DOHH2 (cell line): ENCODE measurements around the gene IMMP2L.

ENCODE experiments used
- H3F3A ChIP-seq: fragments of 200-600 bp; sonication (generic), shearing (Covaris generic); 2 replicates; pipeline ENCODE4 v1.6.0; 2016; ENCODE audit warnings: antibody characterized with exemption, mild to moderate bottlenecking; ENCODE audit not compliant: control insufficient read depth, insufficient read depth
- H3K27ac ChIP-seq: fragments of 200-600 bp; sonication (generic); 2 replicates; pipeline ENCODE4 v1.5.1; 2014; ENCODE audit warnings: low read depth, mild to moderate bottlenecking, low read length, moderate library complexity
- H3K27me3 ChIP-seq: fragments of 200-600 bp; sonication (generic); 2 replicates; pipeline ENCODE4 v1.6.1; 2014; ENCODE audit warnings: mild to moderate bottlenecking, low read length, mixed read lengths; ENCODE audit not compliant: control insufficient read depth
- H3K36me3 ChIP-seq: fragments of 200-600 bp; sonication (generic); 2 replicates; pipeline ENCODE4 v1.6.1; 2014; ENCODE audit warnings: mild to moderate bottlenecking, low read length, moderate library complexity, mixed read lengths; ENCODE audit not compliant: control insufficient read depth
- H3K4me1 ChIP-seq: fragments of 200-600 bp; sonication (generic); 2 replicates; pipeline ENCODE4 v1.6.1; 2014; ENCODE audit warnings: mild to moderate bottlenecking, low read length, mixed read lengths; ENCODE audit not compliant: control insufficient read depth
- H3K4me2 ChIP-seq: fragments of 200-600 bp; sonication (generic); 2 replicates; pipeline ENCODE4 v1.6.0; 2014; ENCODE audit warnings: mild to moderate bottlenecking, low read length, moderate library complexity
- H3K4me3 ChIP-seq: fragments of 200-600 bp; sonication (generic); 2 replicates; pipeline ENCODE4 v1.5.1; 2014; ENCODE audit warnings: mild to moderate bottlenecking, low read length, mixed read lengths
- H3K79me2 ChIP-seq: fragments of 200-600 bp; sonication (generic); 2 replicates; pipeline ENCODE4 v1.6.1; 2014; ENCODE audit warnings: mild to moderate bottlenecking, low read length, mixed read lengths; ENCODE audit not compliant: control insufficient read depth
- H3K9me2 ChIP-seq: fragments of 200-600 bp; sonication (generic); replicated peaks from 2 replicates; pipeline ENCODE4 v1.6.1; 2014; ENCODE audit warnings: mild to moderate bottlenecking, low read length, mixed read lengths; ENCODE audit not compliant: control insufficient read depth
- H3K9me3 ChIP-seq: fragments of 200-600 bp; sonication (generic); 2 replicates; pipeline ENCODE4 v1.6.1; 2014; ENCODE audit warnings: antibody characterized with exemption, low read length, mixed read lengths; ENCODE audit not compliant: control insufficient read depth, insufficient read depth
- H4K20me1 ChIP-seq: fragments of 200-600 bp; sonication (generic); 2 replicates; pipeline ENCODE4 v1.6.0; 2014; ENCODE audit warnings: low read depth, mild to moderate bottlenecking, antibody characterized with exemption, low read length, moderate library complexity; ENCODE audit not compliant: control insufficient read depth, insufficient read depth
- EZH2phosphoT487 ChIP-seq: fragments of 200-600 bp; sonication (generic); IDR thresholded peaks from 2 replicates; pipeline ENCODE4 v1.6.1; 2017; ENCODE audit warnings: borderline replicate concordance, mild to moderate bottlenecking, antibody characterized with exemption, low read length, moderate library complexity, mixed read lengths
- TF ChIP-seq, protein P1 (sequence below): fragments of 200-600 bp; sonication (generic); IDR thresholded peaks from one replicate; pipeline ENCODE4 v1.5.1; 2014; ENCODE audit warnings: antibody characterized with exemption, mild to moderate bottlenecking, low read depth, low read length; ENCODE audit not compliant: poor library complexity, severe bottlenecking

Gene IMMP2L

DNA sequence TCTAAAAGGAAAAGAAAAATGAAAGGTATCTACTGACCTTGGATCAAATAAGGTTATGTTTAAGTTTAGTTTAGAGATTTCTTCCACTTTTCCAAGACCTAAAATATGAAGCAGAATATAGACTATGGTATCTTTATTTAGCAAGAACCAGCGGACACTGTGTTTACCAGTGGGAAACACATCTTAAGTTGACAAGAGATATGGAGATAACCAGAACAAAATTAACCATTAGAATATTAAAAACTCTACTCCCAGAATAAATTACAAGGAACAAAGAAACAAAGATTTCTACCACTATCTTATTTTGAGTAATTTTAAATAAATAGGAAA is 86.9 kb downstream of the IMMP2L start:
- TF ChIP-seq, protein P1, sequence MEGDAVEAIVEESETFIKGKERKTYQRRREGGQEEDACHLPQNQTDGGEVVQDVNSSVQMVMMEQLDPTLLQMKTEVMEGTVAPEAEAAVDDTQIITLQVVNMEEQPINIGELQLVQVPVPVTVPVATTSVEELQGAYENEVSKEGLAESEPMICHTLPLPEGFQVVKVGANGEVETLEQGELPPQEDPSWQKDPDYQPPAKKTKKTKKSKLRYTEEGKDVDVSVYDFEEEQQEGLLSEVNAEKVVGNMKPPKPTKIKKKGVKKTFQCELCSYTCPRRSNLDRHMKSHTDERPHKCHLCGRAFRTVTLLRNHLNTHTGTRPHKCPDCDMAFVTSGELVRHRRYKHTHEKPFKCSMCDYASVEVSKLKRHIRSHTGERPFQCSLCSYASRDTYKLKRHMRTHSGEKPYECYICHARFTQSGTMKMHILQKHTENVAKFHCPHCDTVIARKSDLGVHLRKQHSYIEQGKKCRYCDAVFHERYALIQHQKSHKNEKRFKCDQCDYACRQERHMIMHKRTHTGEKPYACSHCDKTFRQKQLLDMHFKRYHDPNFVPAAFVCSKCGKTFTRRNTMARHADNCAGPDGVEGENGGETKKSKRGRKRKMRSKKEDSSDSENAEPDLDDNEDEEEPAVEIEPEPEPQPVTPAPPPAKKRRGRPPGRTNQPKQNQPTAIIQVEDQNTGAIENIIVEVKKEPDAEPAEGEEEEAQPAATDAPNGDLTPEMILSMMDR, result no peak
- TF ChIP-seq EZH2phosphoT487, result no peak
- H3K27me3 ChIP-seq, result no peaks in the 10 kb centered on the region
- H3K9me2 ChIP-seq, result no peaks in the 10 kb centered on the region
- no peaks in the 10 kb centered on the region for H4K20me1 ChIP-seq
- no peaks in the 10 kb centered on the region for H3K36me3 ChIP-seq
- H3K4me3 ChIP-seq, result no peak overlapping the region
- H3K4me2 ChIP-seq, result no peak overlapping the region
- H3K27ac ChIP-seq, result no peak overlapping the region
- H3F3A ChIP-seq, result no peaks in the 10 kb centered on the region
- no peaks in the 10 kb centered on the region for H3K79me2 ChIP-seq
- no peaks in the 10 kb centered on the region for H3K9me3 ChIP-seq
- H3K4me1 ChIP-seq, result no peaks in the 10 kb centered on the region

DNA sequence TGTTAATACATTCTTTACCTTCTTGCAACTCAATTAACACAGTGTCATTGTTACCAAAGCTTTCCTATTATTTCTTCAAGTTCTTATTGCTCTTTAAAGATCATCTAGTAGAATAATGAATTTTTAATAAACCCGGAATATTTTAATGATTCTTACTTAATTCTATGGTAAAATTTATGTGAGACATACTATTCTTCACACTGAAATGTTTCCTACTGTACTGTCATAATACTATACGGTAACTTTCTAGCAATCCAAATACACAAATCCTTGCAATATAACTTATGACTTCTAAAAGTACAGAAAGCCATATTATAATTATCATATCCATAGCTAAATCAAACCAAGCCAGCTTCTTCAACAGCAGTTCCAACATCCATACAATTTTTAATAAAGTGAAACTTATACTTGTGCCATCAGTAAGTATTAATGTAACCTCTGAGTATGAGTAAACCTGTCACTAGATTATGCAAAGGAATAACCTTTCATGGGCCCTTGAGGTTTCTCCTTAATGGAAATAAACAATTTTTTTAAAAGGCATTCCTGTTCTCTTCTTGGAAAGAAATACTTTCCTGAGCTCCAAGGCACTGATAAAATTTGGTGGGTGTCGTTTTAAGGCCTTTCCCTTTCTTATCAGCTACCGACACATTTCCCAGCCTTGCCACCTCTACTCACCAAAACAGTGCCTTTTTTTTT is 87.4 kb downstream of the IMMP2L start:
- Histone ChIP-seq H3K4me1 (no peaks in the 10 kb centered on the region), H3K27ac (no peak overlapping the region), H4K20me1 (no peaks in the 10 kb centered on the region), H3K4me3 (no peak overlapping the region), H3K27me3 (no peaks in the 10 kb centered on the region), H3K79me2 (no peaks in the 10 kb centered on the region), H3K9me2 (no peaks in the 10 kb centered on the region), H3K9me3 (no peaks in the 10 kb centered on the region), H3K4me2 (no peak overlapping the region), H3F3A (no peaks in the 10 kb centered on the region), H3K36me3 (no peaks in the 10 kb centered on the region)
- TF ChIP-seq, protein P1, result no peak
- no peak for TF ChIP-seq EZH2phosphoT487

DNA sequence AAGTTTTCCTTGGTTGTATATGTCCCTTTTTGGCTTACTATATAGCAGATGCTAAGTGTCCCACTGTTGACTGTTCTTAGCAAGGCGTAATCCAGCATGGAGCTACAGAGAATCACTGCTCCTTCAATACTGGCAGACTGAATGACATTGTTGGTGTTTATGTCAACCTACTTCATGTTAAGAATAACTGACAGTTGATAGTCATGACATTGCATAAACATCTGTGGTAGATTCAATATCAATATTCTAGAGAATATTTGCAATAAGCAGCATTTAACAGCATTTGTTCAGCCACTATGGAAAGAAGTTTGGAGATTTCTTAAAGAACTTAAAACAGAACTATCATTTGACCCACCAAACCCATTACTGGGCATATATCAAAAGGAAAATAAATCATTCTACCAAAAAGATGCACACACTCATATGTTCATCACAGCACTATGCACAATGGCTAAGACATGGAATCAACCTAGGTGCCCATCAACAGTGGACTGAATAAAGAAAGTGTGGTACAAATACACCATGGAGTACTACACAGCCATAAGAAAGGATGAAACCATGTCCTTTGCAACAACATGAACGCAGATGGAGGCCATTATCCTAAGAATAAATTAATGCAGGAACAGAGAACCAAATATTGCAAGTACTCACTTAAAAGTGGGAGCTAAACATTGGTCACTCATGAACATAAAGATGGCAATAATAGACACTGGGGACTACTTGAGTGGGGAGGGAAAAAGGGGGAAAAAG is 88.7 kb downstream of the IMMP2L start:
- no peak overlapping the region for H3K4me3 ChIP-seq
- TF ChIP-seq, protein P1, result no peak
- TF ChIP-seq EZH2phosphoT487, result no peak
- H3F3A ChIP-seq, result no peaks in the 10 kb centered on the region
- H3K27ac ChIP-seq, result no peak overlapping the region
- H4K20me1 ChIP-seq, result no peaks in the 10 kb centered on the region
- H3K79me2 ChIP-seq, result no peaks in the 10 kb centered on the region
- H3K27me3 ChIP-seq, result no peaks in the 10 kb centered on the region
- H3K9me2 ChIP-seq, result no peaks in the 10 kb centered on the region
- no peak overlapping the region for H3K4me2 ChIP-seq
- no peaks in the 10 kb centered on the region for H3K9me3 ChIP-seq
- H3K36me3 ChIP-seq, result no peaks in the 10 kb centered on the region
- no peaks in the 10 kb centered on the region for H3K4me1 ChIP-seq
